Measurements from ENCODE around the gene CPNE6.

The CPNE6 gene

DNA sequence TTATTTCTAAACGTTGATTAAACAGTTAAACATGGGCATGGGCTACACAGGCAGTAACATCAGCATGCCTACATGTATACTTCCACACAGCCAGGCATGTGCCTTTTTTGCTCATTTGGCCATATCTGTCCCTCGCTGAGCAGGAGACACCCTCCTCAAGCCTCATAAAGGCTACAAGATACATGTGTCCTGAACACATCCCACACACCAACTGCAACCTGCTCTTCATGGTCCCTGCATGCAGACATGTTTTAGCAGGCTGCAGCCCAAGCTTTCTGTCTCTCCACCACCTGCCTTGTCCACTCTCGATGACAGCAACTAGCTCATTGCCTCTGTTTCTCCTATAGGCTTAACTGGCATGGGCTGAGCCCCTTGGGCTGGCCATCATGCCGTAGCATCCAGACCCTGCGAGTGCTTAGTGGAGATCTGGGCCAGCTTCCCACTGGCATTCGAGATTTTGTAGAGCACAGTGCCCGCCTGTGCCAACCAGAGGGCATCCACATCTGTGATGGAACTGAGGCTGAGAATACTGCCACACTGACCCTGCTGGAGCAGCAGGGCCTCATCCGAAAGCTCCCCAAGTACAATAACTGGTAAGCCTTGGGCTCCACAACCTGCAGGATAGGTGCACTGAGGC lies 25.3 kb downstream of the CPNE6 start:
- Histone ChIP-seq H3K4ac (ENCODE audit: low read depth, low read length) (no peak overlapping the region), H2BK15ac (replicated peaks; ENCODE audit: low read depth) (no peak overlapping the region), H3K36me3 (ENCODE audit: control insufficient read depth, insufficient read depth, low read length) (peaks cover 12% of the 10 kb centered on the region), H3K27me3 (ENCODE audit: insufficient read depth, low read length, poor library complexity) (no peaks in the 10 kb centered on the region), H3K79me1 (ENCODE audit: low read length) (peaks cover 16% of the 10 kb centered on the region), H3K4me3 (ENCODE audit: low read length) (no peak overlapping the region), H3K18ac (ENCODE audit: low read length) (no peak overlapping the region), H4K5ac (ENCODE audit: low read length) (no peak overlapping the region), H3K79me2 (ENCODE audit: control insufficient read depth, insufficient read depth, low read length) (peaks cover 10% of the 10 kb centered on the region), H4K8ac (ENCODE audit: low read depth, low read length) (no peak overlapping the region), H2BK120ac (ENCODE audit: low read depth, low read length) (no peak overlapping the region), H3K4me1 (ENCODE audit: control insufficient read depth, low read depth, low read length) (peaks cover 7% of the 10 kb centered on the region), H3K27ac (ENCODE audit: low read depth, low read length) (no peak overlapping the region), H3K23ac (ENCODE audit: low read length) (no peak overlapping the region), H3K4me2 (ENCODE audit: low read length) (no peak overlapping the region), H2BK5ac (ENCODE audit: low read length) (no peak overlapping the region), H2AK5ac (ENCODE audit: low read length) (no peak overlapping the region), H3K9ac (ENCODE audit: low read length) (no peak overlapping the region), H3K56ac (ENCODE audit: low read length) (no peak overlapping the region)
- DNase-seq: no peak
- no CpG with 5 or more reads among the region's 8 CpGs for WGBS (ENCODE audit: extremely low coverage, insufficient coverage, low lambda C conversion rate)

- no CpG with 5 or more reads among the region's 16 CpGs for WGBS (ENCODE audit: extremely low coverage, insufficient coverage, low lambda C conversion rate)
- Histone ChIP-seq H3K9ac (ENCODE audit: low read length) (no peak overlapping the region), H3K79me2 (ENCODE audit: control insufficient read depth, insufficient read depth, low read length) (peaks cover 10% of the 10 kb centered on the region), H3K36me3 (ENCODE audit: control insufficient read depth, insufficient read depth, low read length) (peaks cover 15% of the 10 kb centered on the region), H3K4me2 (ENCODE audit: low read length) (no peak overlapping the region), H3K79me1 (ENCODE audit: low read length) (peaks cover 16% of the 10 kb centered on the region), H2AK5ac (ENCODE audit: low read length) (no peak overlapping the region), H3K27ac (ENCODE audit: low read depth, low read length) (no peak overlapping the region), H3K23ac (ENCODE audit: low read length) (no peak overlapping the region), H4K8ac (ENCODE audit: low read depth, low read length) (no peak overlapping the region), H2BK5ac (ENCODE audit: low read length) (no peak overlapping the region), H3K4me1 (ENCODE audit: control insufficient read depth, low read depth, low read length) (peaks cover 7% of the 10 kb centered on the region), H2BK120ac (ENCODE audit: low read depth, low read length) (no peak overlapping the region), H3K18ac (ENCODE audit: low read length) (no peak overlapping the region), H3K4me3 (ENCODE audit: low read length) (no peak overlapping the region), H4K5ac (ENCODE audit: low read length) (no peak overlapping the region), H3K56ac (ENCODE audit: low read length) (no peak overlapping the region), H2BK15ac (replicated peaks; ENCODE audit: low read depth) (no peak overlapping the region), H3K27me3 (ENCODE audit: insufficient read depth, low read length, poor library complexity) (no peaks in the 10 kb centered on the region), H3K4ac (ENCODE audit: low read depth, low read length) (no peak overlapping the region)
- DNase-seq: no peak
These were observed 27.0 kb downstream of the CPNE6 start for GRCh38 chr14:24098229-24098926.

DNA sequence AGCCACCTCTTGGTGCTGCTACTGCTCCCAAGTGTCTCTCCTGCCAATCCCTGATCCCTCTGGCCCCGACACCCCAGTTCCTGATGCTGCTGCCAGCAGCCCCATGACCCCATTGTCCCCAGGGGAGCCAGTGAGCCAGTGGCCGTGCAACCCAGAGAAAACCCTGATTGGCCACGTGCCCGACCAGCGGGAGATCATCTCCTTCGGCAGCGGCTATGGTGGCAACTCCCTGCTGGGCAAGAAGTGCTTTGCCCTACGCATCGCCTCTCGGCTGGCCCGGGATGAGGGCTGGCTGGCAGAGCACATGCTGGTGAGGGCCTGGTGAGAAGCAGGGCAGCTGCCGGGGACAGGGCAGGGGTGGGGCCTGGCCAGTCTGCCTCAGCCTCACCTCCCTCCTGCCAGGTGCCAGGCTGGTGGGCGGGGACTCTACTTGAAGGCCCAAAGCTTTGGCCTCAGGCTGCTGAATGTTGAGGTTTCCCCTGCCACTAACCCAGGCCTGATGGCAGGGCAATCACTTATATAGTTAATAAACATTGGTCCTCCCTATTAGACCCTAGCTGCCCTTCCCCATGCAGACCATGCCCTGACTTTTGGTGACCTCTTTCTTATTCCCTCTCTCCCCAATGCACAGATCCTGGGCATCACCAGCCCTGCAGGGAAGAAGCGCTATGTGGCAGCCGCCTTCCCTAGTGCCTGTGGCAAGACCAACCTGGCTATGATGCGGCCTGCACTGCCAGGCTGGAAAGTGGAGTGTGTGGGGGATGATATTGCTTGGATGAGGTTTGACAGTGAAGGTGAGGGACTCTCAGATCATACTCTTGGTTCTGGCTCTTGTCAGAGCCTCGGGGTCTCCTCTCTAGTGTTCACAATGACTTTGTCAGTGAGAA lies 27.8 kb downstream of the CPNE6 start:
- WGBS (ENCODE audit: extremely low coverage, insufficient coverage, low lambda C conversion rate): no CpG with 5 or more reads among the region's 17 CpGs
- no peak overlapping the region for H3K18ac ChIP-seq (ENCODE audit: low read length)
- H3K79me2 ChIP-seq (ENCODE audit: control insufficient read depth, insufficient read depth, low read length): peaks cover 10% of the 10 kb centered on the region
- no peak overlapping the region for H3K27ac ChIP-seq (ENCODE audit: low read depth, low read length)
- no peak overlapping the region for H4K5ac ChIP-seq (ENCODE audit: low read length)
- H3K4me1 ChIP-seq (ENCODE audit: control insufficient read depth, low read depth, low read length): peaks cover 4% of the 10 kb centered on the region
- no peak overlapping the region for H3K23ac ChIP-seq (ENCODE audit: low read length)
- no peak overlapping the region for H2AK5ac ChIP-seq (ENCODE audit: low read length)
- no peak overlapping the region for H3K9ac ChIP-seq (ENCODE audit: low read length)
- no peak overlapping the region for H3K56ac ChIP-seq (ENCODE audit: low read length)
- no peak overlapping the region for H3K4me3 ChIP-seq (ENCODE audit: low read length)
- no peak overlapping the region for H2BK120ac ChIP-seq (ENCODE audit: low read depth, low read length)
- no peak overlapping the region for H2BK5ac ChIP-seq (ENCODE audit: low read length)
- peaks cover 18% of the 10 kb centered on the region for H3K36me3 ChIP-seq (ENCODE audit: control insufficient read depth, insufficient read depth, low read length)
- peaks cover 16% of the 10 kb centered on the region for H3K79me1 ChIP-seq (ENCODE audit: low read length)
- no peak overlapping the region for H3K4me2 ChIP-seq (ENCODE audit: low read length)
- H2BK15ac ChIP-seq (replicated peaks; ENCODE audit: low read depth): no peak overlapping the region
- no peaks in the 10 kb centered on the region for H3K27me3 ChIP-seq (ENCODE audit: insufficient read depth, low read length, poor library complexity)
- no peak overlapping the region for H3K4ac ChIP-seq (ENCODE audit: low read depth, low read length)
- DNase-seq: no peak
- H4K8ac ChIP-seq (ENCODE audit: low read depth, low read length): no peak overlapping the region

DNA sequence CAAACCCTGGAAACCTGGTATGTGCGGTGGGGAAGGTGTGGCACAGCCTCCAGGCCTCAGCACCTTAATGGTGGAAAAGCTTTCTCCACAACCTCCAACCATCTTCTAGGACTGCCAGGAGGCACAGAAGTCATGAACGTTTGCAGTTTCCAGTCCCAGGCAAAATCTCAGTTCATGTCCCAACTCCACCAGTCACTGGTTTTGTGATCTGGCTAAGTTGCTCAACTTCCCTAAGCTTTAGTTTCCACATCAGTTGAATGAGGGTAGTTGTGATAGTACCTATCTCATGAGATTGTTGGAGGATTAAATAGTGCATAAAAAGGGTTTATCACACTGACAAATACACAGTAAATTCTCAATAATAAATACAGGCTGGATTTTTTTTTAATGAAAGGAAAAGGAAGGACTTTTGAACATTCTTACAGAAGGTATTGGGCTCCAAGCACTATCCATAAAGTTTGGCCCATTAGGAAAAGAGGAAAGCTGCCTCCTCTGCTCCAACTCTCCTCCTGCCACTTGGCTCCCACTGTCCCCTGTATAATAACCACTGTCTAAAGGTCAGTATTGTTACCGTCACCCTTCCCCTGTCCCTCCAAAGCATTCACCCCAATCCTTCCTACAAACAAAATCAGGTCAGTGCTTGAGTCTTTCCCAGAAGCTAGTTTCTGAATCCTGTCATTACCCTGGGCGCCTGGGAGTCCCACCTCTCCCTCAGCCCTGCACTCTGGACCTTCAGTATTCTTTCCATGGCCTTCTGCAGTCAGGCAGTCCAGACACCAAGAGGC lies 29.0 kb downstream of the CPNE6 start:
- H3K27ac ChIP-seq (ENCODE audit: low read depth, low read length): no peak overlapping the region
- WGBS (ENCODE audit: extremely low coverage, insufficient coverage, low lambda C conversion rate): no CpG with 5 or more reads among the region's 4 CpGs
- no peak overlapping the region for H2AK5ac ChIP-seq (ENCODE audit: low read length)
- no peak overlapping the region for H3K23ac ChIP-seq (ENCODE audit: low read length)
- no peak overlapping the region for H3K4ac ChIP-seq (ENCODE audit: low read depth, low read length)
- H4K5ac ChIP-seq (ENCODE audit: low read length): no peak overlapping the region
- H3K4me2 ChIP-seq (ENCODE audit: low read length): no peak overlapping the region
- no peak overlapping the region for H3K9ac ChIP-seq (ENCODE audit: low read length)
- no peaks in the 10 kb centered on the region for H3K79me2 ChIP-seq (ENCODE audit: control insufficient read depth, insufficient read depth, low read length)
- H3K18ac ChIP-seq (ENCODE audit: low read length): no peak overlapping the region
- no peak overlapping the region for H3K56ac ChIP-seq (ENCODE audit: low read length)
- H3K36me3 ChIP-seq (ENCODE audit: control insufficient read depth, insufficient read depth, low read length): peaks cover 18% of the 10 kb centered on the region
- no peak overlapping the region for H4K8ac ChIP-seq (ENCODE audit: low read depth, low read length)
- no peak overlapping the region for H2BK15ac ChIP-seq (replicated peaks; ENCODE audit: low read depth)
- no peak for DNase-seq
- H3K79me1 ChIP-seq (ENCODE audit: low read length): peaks cover 10% of the 10 kb centered on the region
- H3K4me1 ChIP-seq (ENCODE audit: control insufficient read depth, low read depth, low read length): peaks cover 4% of the 10 kb centered on the region
- H2BK5ac ChIP-seq (ENCODE audit: low read length): no peak overlapping the region
- no peak overlapping the region for H3K4me3 ChIP-seq (ENCODE audit: low read length)
- no peaks in the 10 kb centered on the region for H3K27me3 ChIP-seq (ENCODE audit: insufficient read depth, low read length, poor library complexity)
- no peak overlapping the region for H2BK120ac ChIP-seq (ENCODE audit: low read depth, low read length)

DNA sequence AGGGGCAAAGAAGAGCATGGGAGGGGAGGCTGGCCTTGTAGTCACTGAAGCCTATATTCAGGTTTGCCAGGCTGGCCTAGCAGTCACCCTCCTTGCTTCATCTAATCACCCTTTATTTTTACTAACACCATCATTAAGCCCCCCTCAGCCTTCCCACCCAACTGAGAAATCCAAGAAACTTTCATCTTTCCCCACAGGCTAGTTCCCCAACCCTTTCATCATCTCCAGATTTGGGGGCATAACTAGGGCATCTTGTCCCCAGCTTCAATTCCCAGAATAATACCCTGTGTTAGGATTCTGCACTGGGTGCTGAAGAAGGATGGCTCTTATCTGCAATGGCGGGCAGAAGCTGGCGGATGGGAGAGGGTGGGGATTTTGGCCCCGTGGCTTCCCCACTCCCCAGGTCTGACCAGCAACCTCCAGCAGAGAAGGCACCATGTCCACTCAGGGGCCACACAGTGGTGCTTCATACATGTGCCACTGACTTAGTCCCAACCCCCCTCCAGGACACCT lies 29.7 kb downstream of the CPNE6 start:
- Histone ChIP-seq H3K23ac (ENCODE audit: low read length) (no peak overlapping the region), H3K4me3 (ENCODE audit: low read length) (no peak overlapping the region), H3K4me2 (ENCODE audit: low read length) (no peak overlapping the region), H3K27ac (ENCODE audit: low read depth, low read length) (no peak overlapping the region), H3K9ac (ENCODE audit: low read length) (no peak overlapping the region), H3K79me1 (ENCODE audit: low read length) (peaks cover 7% of the 10 kb centered on the region), H3K27me3 (ENCODE audit: insufficient read depth, low read length, poor library complexity) (no peaks in the 10 kb centered on the region), H2AK5ac (ENCODE audit: low read length) (no peak overlapping the region), H2BK120ac (ENCODE audit: low read depth, low read length) (no peak overlapping the region), H4K8ac (ENCODE audit: low read depth, low read length) (no peak overlapping the region), H2BK15ac (replicated peaks; ENCODE audit: low read depth) (no peak overlapping the region), H3K4ac (ENCODE audit: low read depth, low read length) (no peak overlapping the region), H2BK5ac (ENCODE audit: low read length) (no peak overlapping the region), H3K36me3 (ENCODE audit: control insufficient read depth, insufficient read depth, low read length) (peaks cover 18% of the 10 kb centered on the region), H3K4me1 (ENCODE audit: control insufficient read depth, low read depth, low read length) (no peaks in the 10 kb centered on the region), H3K18ac (ENCODE audit: low read length) (no peak overlapping the region), H3K56ac (ENCODE audit: low read length) (no peak overlapping the region), H3K79me2 (ENCODE audit: control insufficient read depth, insufficient read depth, low read length) (no peaks in the 10 kb centered on the region), H4K5ac (ENCODE audit: low read length) (no peak overlapping the region)
- no peak for DNase-seq
- WGBS (ENCODE audit: extremely low coverage, insufficient coverage, low lambda C conversion rate): no CpG with 5 or more reads among the region's 3 CpGs

Measured in mesendoderm (in vitro differentiated cells).